GOT3 (cell line): ENCODE results near the gene SLC24A3.

Experiments
- DNase-seq: peaks from one replicate; lab custom pipeline; 2025; ENCODE audit warnings: mixed read lengths; lab: John Stamatoyannopoulos, UW

The SLC24A3 gene

GRCh38 chr20:19347943-19348456, 135.6 kb downstream of the SLC24A3 start:
- no peak for DNase-seq

GRCh38 chr20:19348582-19348981, 136.1 kb downstream of the SLC24A3 start:
- no peak for DNase-seq

GRCh38 chr20:19349879-19350278, 137.4 kb downstream of the SLC24A3 start:
- no peak for DNase-seq

DNA sequence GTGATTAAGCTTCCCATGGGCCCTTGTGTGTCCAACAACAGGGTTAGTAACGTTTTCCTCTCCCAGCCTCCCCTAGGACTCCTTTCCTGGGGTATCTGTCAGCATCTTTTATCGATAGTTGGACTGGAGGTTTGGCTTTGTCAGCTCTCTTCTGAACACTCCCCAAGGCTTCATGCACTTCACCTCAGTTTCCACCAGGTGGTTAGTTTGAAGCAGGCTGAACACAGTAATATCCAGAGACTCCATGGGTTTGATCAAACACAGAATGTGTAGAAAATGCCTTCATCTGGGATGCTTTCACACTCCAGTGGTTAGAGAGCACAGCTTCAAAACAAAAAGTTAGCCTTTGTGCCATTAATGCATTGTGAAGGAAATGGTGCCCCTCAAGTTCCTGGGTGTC, 139.1 kb downstream of the SLC24A3 start:
- no peak for DNase-seq

- DNase-seq = no peak
These were observed 142.5 kb downstream of the SLC24A3 start for GRCh38 chr20:19354950-19355349.

DNA sequence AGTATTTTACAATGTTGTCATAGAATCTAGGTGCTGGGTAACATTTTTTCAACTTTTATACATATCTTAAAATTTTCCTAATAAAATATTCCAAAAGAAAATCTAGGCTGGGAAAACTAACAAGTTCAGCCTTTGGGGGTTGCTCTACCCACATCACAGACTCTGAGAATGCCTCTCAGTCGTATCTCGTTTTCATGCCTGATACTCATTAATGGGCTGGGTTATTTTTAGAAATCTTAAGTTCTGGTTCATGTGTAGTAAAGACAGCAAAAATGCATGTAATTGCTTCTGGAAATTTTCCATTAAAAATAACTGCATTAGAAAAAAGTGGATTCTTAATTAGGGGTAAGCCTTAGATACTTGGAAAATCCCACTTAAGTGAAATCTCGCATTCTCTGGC, 149.3 kb downstream of the SLC24A3 start:
- no peak for DNase-seq

DNA sequence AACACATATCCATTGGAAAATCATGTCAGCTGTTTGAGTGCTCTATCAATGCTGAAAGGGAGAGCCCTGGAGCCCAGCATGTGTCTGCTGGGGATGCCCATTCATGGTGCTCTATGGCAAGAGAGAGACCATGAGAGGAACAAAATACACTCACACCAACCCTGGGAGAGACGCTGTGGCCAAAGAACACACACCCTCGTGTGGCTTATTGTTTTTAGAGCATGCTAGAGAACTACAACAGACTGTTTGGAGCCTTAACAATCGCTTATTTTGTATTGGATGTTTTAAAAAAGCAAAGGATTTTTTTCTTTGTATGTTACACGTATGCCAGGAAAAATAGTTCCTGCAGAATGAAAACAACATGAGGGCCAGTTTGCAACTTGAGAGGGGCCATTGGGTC, 151.0 kb downstream of the SLC24A3 start:
- no peak for DNase-seq

- DNase-seq = no peak
These were observed 155.1 kb downstream of the SLC24A3 start for GRCh38 chr20:19367591-19367990.

DNA sequence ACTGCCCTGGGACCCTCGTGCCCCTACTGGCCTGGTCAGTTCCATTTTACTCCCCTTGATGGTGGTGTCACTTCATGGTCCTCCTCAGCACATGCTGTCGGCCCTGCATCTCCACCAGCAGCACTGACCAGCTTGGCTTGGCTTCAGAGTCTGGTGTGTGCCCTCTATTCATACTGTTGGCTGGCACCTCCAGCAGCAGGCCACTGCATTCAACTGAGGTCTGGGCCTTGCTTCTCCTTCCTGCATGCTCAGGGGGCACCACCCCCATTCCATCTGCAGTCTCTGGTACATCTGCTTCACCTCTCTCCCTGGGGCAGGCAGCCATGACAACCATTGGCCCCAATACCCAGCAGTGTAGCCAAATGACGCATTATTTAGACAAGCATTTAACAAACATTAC, 155.9 kb downstream of the SLC24A3 start:
- DNase-seq = no peak

DNA sequence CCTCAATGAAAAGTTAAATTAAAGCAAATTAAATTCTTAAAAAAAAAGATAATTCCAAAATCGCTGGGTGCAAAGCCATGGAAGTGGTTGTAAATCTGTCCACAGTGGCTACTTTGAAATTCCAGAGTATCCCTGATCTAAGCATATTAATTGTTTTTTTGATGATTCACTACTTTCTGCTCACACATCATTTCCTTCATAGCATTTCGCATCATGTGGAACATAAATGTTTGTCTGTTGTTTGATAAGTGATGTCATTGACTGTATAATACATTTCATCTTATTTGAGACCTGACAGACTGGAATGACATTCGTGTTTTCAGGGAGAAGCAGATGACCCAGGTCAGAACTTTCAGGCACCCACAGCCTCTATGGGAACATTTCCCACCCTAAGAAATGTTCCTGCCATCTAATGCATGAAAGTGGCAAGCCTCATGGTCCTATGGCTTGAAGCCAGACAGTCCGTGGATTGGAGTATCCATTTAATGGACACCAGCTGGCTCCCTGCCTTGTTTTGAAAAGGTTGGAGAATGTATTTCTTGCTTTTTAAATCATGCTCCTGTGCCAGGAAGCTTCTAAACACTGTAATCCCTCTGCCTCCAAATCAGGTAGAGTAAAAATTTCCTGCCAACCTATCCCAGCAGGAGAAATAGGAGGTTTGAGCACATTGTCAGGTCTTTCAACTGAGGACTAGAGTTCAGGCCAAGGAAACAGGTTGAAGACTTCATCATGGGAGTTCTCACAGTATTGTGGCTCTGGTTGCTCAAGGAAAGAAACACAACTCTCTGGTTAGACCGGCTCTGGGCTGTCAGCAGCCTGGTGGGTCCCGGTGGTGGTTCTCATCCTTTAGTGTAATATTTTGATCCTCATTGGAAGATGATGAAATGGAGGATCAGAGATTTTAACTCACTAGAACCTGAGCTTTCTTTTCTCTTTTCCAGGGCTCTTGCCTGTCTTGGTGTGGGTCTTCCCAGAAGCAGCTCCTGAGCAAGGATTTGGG, 157.9 kb downstream of the SLC24A3 start:
- DNase-seq = no peak

DNA sequence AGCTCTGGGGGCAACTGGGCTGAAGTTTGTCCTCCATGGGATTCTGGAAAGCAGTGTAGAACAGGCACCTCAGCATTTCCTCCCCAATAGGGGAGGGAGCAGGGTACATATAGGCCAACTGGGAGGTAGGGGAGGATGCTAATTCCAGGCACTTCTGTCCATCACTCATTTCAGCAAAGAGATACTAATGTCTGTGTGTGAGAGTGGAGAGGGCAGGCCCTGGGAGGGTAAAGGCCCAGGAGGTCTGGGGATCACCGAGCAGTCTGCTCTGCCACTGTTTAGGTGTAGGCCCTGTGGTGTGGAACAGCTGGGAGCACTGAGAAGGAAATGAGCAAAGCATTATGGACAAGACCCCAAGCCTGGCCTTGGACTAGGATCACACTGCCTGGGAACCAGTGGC, 158.7 kb downstream of the SLC24A3 start:
- no peak for DNase-seq

- no peak for DNase-seq
These were observed 161.8 kb downstream of the SLC24A3 start for GRCh38 chr20:19374216-19374615.

DNA sequence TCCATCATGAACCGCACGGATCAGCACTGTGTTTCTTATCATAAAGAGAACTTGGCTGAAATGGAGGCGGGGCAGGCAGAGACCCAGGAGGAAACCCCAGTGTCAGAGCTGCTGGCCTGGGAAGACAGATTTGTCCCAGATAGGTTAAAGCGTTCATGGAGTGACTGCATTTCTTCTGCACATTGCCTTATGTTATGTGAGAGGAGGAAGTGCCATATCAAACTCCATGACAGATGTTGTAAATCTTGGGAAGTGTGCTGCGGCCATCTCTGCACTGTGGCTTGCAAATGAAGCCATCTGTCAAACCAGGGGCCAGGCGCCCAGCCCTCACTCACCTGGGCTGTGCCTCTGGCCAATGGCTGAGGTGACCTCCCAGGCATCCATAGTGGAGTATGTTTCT, 163.0 kb downstream of the SLC24A3 start:
- no peak for DNase-seq

DNA sequence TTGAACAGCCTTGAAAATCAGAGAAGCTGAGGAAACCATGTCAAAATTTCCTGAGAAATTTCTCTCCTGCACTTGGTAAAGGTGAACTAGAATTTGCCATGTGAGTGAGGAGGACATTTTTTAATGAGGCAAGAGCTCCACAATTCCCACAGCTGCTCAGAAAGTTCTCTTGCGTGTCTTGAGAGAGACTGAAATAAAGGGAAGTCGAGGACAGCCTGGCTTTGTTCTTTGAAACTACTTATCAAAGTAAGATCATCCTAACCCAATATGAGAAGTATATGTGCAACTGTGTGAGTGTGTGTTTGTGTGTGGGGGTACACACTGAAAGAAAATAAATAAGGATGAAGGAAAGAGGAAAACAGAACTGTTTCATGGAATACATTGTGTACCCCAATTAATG, 163.4 kb downstream of the SLC24A3 start:
- DNase-seq = no peak

- DNase-seq = no peak
These were observed 164.2 kb downstream of the SLC24A3 start for GRCh38 chr20:19376451-19377229.

DNA sequence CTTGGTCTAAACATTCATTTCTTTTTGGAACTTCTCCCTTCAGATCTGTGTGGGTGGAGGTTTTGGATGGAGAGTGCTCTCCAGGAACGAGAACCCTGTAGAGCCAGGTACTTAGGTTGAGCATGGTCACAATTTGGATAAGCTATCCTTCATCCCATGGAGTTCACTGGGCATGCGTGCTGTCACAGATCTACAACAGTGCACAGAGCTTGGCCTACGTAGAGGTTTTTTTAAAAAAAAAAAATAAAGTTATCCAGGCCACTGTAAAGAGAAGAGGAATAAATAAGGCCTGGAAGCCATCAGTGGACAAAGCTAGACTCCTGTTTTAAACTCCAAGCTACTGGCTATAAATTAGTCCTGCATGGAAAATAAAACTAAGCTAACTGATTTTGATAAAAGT, 165.6 kb downstream of the SLC24A3 start:
- DNase-seq = no peak

DNA sequence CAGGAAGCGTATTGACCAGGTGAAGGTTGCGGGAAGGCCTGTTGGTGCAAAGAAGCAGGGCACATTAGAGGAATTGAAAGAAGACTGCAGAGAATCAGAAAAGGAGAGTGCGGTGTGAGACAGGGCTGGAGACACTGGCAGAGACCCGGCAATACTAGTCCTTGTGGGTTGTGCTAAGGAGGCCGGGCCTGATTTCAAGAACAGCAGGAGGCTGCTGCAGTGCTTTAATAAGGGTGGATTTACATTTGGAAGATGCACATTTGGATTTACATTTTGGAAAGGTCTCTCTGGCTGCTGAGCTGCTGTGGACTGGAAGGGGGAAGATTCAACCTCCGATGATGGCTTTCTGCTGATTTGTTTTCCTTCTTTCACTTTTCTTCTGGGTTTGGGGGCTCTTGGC, 167.8 kb downstream of the SLC24A3 start:
- DNase-seq = no peak

GRCh38 chr20:19381947-19382346, 169.5 kb downstream of the SLC24A3 start:
- DNase-seq = no peak

- no peak for DNase-seq
These were observed 170.2 kb downstream of the SLC24A3 start for GRCh38 chr20:19382386-19383340.

GRCh38 chr20:19384940-19385339, 172.5 kb downstream of the SLC24A3 start:
- DNase-seq = no peak

DNA sequence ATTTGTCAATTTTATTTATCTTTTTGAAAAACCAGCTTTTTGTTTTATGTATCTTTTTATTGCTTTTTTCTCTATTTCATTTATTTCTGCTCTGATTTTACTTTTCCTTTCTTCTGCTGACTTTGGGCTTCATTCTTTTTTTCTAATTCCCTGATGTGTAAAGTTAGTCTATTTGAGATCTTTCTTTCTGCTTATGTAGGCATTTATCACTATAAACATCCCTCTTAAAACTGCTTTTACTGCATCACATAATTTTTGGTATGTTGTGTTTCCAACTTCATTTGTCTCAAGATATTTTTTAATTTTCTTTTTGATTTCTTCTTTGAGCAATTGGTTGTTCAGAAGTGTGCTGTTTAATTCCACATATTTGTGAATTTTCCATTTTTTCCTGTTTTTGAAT, 174.8 kb downstream of the SLC24A3 start:
- no peak for DNase-seq
